ENCODE measurements around the gene CHIT1. TPM values are rescaled to one million over a fixed set of nuclear protein-coding genes. Genes with fewer than 3 reads are reported as not detected.
A peak's percentile ranks its signal among the peaks of the same experiment; 100 is the strongest.

The CHIT1 gene
- total RNA-seq, 1 donor from 2014 or later: not detected

DNA sequence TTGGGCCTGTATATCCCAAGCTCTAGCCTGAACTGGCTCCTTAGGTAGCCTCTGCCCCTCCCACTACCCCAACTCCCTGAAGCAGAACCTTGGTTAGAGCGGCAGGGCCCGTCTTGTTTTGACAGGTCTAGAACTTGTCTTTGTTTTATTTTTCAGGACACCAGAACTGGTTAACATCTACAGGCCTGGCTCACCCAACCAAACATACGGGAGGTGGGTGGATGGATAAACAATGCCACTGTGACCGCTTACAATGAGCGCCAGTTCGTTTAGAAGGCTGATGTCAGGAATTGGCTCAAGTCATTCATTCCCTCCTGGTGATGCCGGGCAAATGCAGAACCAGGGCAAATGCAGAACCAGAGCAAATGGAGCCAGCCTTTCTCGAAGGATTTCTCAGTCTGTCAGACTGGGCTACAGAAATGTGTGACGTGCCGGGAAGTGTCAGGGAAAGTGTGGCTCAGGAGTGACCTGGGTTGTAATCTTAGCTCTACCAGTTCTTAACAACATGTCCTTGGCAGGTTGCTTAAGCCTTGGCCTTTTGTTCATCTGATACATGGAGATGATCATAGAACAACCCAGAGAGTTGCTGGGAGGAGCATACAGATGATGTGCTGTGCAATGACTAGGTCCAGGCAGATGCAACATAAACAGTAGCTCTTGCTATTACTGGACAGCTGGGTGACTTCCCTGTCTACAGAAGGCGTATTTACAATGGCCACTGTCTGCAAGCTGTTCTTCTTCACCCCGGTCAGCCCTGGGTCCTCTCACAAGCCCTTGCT is 45.3 kb upstream of the CHIT1 start:
- H3K9me3 Mint-ChIP-seq (ENCODE audit: unreplicated experiment): no peaks in the 10 kb centered on the region
- Histone ChIP-seq H3K27me3 (ENCODE audit: insufficient read depth, low read length) (no peaks in the 10 kb centered on the region), H3K36me3 (ENCODE audit: insufficient read depth, low read length) (no peaks in the 10 kb centered on the region), H3K4me2 (ENCODE audit: low read length) (no peak overlapping the region), H3K27ac (ENCODE audit: low read depth, low read length) (no peak overlapping the region), H3K9me3 (ENCODE audit: insufficient read depth, low read depth, low read length) (no peaks in the 10 kb centered on the region), H3K79me2 (ENCODE audit: insufficient read depth, low read length) (no peaks in the 10 kb centered on the region), H3K9ac (ENCODE audit: low read length) (no peak overlapping the region), H3K4me1 (ENCODE audit: insufficient read depth, low read length) (peaks cover 27% of the 10 kb centered on the region), H4K20me1 (ENCODE audit: insufficient read depth, low read length) (no peaks in the 10 kb centered on the region), H3K4me3 (ENCODE audit: insufficient read depth, low read depth, low read length) (no peak overlapping the region), H2AFZ (ENCODE audit: low read depth, low read length) (peak overlapping the region; percentile 23)
- no peaks in the 10 kb centered on the region for H3K36me3 Mint-ChIP-seq (ENCODE audit: low read depth, unreplicated experiment)
- DNase-seq (ENCODE audit: low read depth) (peak; percentile 42), FAIRE-seq (no peak)
- no peak overlapping the region for H3K27ac Mint-ChIP-seq (ENCODE audit: unreplicated experiment)
- no peak for TF ChIP-seq EZH2 (IDR thresholded peaks at IDR 0.05; ENCODE audit: insufficient read depth, low read length)
- TF ChIP-seq, protein P1, sequence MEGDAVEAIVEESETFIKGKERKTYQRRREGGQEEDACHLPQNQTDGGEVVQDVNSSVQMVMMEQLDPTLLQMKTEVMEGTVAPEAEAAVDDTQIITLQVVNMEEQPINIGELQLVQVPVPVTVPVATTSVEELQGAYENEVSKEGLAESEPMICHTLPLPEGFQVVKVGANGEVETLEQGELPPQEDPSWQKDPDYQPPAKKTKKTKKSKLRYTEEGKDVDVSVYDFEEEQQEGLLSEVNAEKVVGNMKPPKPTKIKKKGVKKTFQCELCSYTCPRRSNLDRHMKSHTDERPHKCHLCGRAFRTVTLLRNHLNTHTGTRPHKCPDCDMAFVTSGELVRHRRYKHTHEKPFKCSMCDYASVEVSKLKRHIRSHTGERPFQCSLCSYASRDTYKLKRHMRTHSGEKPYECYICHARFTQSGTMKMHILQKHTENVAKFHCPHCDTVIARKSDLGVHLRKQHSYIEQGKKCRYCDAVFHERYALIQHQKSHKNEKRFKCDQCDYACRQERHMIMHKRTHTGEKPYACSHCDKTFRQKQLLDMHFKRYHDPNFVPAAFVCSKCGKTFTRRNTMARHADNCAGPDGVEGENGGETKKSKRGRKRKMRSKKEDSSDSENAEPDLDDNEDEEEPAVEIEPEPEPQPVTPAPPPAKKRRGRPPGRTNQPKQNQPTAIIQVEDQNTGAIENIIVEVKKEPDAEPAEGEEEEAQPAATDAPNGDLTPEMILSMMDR (IDR thresholded peaks at IDR 0.05; ENCODE audit: insufficient read depth, low read depth, low read length): no peak
- H3K4me3 Mint-ChIP-seq (ENCODE audit: unreplicated experiment): no peak overlapping the region
- peaks cover 17% of the 10 kb centered on the region for H3K4me1 Mint-ChIP-seq (ENCODE audit: low read depth, unreplicated experiment)
- H3K27me3 Mint-ChIP-seq (ENCODE audit: low read depth, unreplicated experiment): peaks cover 21% of the 10 kb centered on the region

GRCh38 chr1:203273869-203274602 is 44.6 kb upstream of the CHIT1 start:
- DNase-seq (ENCODE audit: low read depth) (no peak), FAIRE-seq (no peak)
- H3K4me1 ChIP-seq (ENCODE audit: insufficient read depth, low read length): peaks cover 26% of the 10 kb centered on the region
- no peaks in the 10 kb centered on the region for H3K9me3 ChIP-seq (ENCODE audit: insufficient read depth, low read depth, low read length)
- H3K9me3 Mint-ChIP-seq (ENCODE audit: unreplicated experiment): no peaks in the 10 kb centered on the region
- H3K79me2 ChIP-seq (ENCODE audit: insufficient read depth, low read length): no peaks in the 10 kb centered on the region
- no peak for TF ChIP-seq EZH2 (IDR thresholded peaks at IDR 0.05; ENCODE audit: insufficient read depth, low read length)
- TF ChIP-seq, protein P1 (IDR thresholded peaks at IDR 0.05; ENCODE audit: insufficient read depth, low read depth, low read length): no peak
- peaks cover 21% of the 10 kb centered on the region for H3K27me3 Mint-ChIP-seq (ENCODE audit: low read depth, unreplicated experiment)
- no peak overlapping the region for H3K27ac Mint-ChIP-seq (ENCODE audit: unreplicated experiment)
- no peaks in the 10 kb centered on the region for H4K20me1 ChIP-seq (ENCODE audit: insufficient read depth, low read length)
- no peak overlapping the region for H3K27ac ChIP-seq (ENCODE audit: low read depth, low read length)
- peak overlapping the region; percentile 17 for H3K9ac ChIP-seq (ENCODE audit: low read length)
- no peaks in the 10 kb centered on the region for H3K36me3 ChIP-seq (ENCODE audit: insufficient read depth, low read length)
- H3K27me3 ChIP-seq (ENCODE audit: insufficient read depth, low read length): no peaks in the 10 kb centered on the region
- no peak overlapping the region for H3K4me3 ChIP-seq (ENCODE audit: insufficient read depth, low read depth, low read length)
- no peak overlapping the region for H2AFZ ChIP-seq (ENCODE audit: low read depth, low read length)
- H3K4me3 Mint-ChIP-seq (ENCODE audit: unreplicated experiment): no peak overlapping the region
- H3K4me1 Mint-ChIP-seq (ENCODE audit: low read depth, unreplicated experiment): peaks cover 15% of the 10 kb centered on the region
- H3K4me2 ChIP-seq (ENCODE audit: low read length): peak overlapping the region; percentile 76
- H3K36me3 Mint-ChIP-seq (ENCODE audit: low read depth, unreplicated experiment): no peaks in the 10 kb centered on the region

Measured in astrocyte (in vitro differentiated cells and primary cell).